Stimulated activated CD4-positive, alpha-beta T cell treated with anti-CD3 and anti-CD28 coated beads, Interleukin-4, amount 100 ng/mL, for 24 hours (primary cell): Measurements from ENCODE around the gene STK40.

Experiments used
- DNase-seq: peaks from one replicate; pipeline ENCODE4 v3.0.0-alpha.2; 2020

The STK40 gene, protein sequence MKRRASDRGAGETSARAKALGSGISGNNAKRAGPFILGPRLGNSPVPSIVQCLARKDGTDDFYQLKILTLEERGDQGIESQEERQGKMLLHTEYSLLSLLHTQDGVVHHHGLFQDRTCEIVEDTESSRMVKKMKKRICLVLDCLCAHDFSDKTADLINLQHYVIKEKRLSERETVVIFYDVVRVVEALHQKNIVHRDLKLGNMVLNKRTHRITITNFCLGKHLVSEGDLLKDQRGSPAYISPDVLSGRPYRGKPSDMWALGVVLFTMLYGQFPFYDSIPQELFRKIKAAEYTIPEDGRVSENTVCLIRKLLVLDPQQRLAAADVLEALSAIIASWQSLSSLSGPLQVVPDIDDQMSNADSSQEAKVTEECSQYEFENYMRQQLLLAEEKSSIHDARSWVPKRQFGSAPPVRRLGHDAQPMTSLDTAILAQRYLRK

GRCh38 chr1:36385410-36386264 is at the start of gene STK40:
Gene STK40, minus strand, starts transcription at chr1:36385924. Its CDS starts 24,592 bp downstream, at chr1:36361332.
- peak; percentile 98 for DNase-seq

GRCh38 chr1:36433102-36433501 is 47.4 kb upstream of the STK40 start:
- no peak for DNase-seq

DNA sequence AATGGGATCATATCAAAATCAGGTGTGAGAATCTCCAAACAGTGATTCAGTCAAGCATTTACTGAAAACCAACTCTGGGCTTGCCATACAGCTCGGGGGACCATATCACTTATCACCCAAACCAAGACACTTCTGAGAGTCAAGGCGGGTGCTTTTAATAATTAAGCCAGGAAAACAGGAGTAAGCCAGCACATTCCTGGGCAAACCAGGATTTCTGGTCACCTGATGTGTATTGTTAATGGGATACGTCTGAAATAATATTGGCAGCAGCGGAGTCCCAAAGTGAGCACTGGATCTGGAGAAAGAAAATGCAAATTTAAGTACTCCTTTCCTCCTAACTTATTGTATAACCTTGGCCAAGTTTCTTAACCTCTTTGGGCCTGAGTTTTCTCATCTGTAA is 46.9 kb upstream of the STK40 start:
- DNase-seq, result no peak

DNA sequence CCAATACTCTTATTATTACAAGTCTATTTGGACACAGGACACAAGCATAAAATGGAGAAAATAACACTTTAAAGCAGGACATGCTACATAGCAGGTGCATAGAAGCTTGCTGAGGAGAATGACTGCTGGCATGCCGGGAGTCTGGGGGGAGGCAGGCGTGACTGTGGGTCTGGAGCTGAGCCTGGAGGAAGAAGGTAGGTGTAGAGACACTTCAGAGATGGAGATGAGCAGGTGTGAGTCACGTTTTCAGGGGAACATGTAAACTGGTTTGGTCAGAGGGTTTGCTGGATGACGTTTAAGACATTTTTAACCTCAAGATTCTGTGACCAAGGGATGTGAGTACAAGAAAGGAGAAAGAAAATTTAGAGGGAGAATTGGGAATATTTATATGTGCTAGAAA is 40.1 kb upstream of the STK40 start:
- no peak for DNase-seq

DNA sequence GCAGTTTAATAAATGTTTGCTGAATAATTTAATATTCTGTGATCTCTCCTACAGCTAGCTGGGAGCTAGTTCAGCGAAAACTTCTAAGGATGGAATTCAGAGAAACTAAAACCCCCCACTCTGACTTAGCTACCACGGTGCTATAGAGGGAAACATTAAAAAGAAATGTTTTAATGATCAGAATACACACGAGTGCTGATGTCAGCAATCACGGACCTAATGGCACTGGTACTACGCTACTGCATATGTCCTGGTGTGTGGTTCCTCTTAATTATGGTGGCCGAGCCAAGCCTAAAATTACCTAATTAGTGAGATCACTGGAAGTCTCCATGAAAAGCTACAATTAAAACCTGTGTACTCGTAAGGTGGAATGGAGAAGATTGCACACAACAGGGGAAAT is 35.9 kb upstream of the STK40 start:
- no peak for DNase-seq

DNA sequence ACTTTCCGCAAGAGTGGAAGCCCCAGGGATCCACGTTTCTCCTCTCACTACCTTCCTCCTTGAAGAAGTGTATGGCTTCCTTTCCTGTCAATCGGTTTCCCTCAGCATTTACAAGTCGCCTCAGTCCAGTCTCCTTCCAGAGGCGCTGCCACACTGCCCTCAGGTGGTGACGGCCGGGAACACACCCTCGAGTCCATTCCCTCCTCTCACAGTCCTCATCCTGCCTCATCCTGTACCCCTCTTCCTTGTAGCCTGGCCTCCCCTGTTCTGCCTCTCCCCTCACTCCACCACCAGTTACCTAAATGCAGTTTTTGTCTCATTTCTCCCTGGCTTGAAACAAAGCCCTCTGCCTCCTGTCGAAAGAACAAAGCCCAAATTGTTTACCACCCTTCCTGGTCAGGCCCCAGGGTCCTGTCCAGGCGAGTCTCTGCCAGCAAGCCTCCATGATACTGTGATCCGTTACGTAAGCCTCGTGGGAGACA is 35.2 kb upstream of the STK40 start:
- DNase-seq, result peak; percentile 92

GRCh38 chr1:36420409-36420808 is 34.7 kb upstream of the STK40 start:
- no peak for DNase-seq

GRCh38 chr1:36419569-36419968 is 33.8 kb upstream of the STK40 start:
- no peak for DNase-seq

DNA sequence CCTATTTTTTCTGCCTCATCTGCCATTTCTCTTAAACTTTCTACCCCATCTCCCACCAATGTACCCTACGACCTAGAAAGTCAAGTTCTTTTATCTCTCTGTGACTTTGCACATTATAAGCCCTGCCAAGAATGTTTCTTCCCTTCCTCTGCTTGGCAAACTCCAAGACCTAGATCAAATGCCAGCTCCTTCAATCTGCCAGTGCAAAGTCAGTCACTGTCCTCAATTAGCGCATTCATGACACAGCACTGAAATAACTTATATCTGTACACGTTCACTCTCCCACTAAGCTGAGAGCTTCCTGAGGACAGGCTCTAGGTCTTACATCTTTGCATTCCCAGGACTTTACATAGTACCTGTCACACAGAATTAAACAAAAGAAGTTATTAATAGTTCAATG is 33.4 kb upstream of the STK40 start:
- no peak for DNase-seq

DNA sequence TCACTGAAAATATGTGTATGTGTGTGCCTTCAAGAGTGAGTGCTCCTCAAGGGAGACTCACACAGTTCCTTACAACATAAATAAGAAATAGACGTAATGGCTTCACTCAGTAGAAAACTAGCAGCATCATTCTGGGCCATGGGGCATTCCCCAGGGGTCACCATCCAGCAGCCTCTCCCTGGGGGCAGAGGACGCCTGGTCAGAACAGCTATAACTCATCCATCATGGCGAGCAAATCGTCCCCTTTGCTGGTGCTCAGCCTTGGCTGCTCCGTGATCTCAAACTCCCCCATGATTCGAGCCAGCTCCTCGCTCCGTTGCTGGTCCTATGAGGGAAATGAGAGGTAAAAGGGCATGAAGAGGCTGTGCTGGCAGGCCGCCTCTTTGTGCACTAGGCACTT is 32.2 kb upstream of the STK40 start:
- DNase-seq, result no peak

- no peak for DNase-seq
These were observed 30.1 kb upstream of the STK40 start for GRCh38 chr1:36415661-36416326.

DNA sequence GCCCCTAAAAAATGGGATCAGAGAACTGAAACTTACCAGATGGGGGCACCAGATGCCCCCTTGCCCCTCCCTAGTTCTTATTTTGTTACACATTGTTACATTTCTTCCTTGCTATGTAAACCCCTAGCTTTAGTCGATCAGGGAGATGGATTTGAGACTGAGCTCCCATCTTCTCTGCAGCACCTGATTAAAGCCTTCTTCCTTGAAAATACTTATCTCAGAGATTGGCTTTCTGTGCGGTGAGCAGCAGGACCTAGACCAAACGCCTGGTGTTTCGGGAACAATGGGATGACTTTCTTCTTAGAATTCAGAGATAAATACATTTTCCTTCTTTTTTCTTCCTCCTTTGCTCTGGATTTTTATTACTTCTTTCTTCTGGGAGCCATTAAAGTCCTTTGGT is 28.7 kb upstream of the STK40 start:
- no peak for DNase-seq

GRCh38 chr1:36411674-36412648 is 26.2 kb upstream of the STK40 start:
- peak; percentile 61 for DNase-seq

DNA sequence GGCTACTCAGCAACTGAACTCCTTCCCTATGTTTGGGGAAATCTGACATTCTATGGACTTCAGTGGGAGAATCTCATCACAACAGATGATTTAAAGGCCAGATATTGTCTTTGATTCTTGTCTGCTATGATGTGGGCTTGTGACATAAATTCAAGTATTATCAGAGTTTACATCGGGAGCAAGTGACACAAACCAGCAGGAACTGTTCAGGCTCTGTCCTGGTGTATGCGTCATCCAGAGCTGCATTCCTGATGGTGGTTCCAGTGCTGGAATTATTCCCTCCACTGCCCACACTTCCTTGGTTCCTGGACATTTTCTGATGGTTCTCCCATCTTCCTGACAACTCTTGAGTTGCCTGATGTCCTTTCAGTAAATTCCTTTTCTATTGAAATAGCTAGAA is 22.8 kb upstream of the STK40 start:
- no peak for DNase-seq

DNA sequence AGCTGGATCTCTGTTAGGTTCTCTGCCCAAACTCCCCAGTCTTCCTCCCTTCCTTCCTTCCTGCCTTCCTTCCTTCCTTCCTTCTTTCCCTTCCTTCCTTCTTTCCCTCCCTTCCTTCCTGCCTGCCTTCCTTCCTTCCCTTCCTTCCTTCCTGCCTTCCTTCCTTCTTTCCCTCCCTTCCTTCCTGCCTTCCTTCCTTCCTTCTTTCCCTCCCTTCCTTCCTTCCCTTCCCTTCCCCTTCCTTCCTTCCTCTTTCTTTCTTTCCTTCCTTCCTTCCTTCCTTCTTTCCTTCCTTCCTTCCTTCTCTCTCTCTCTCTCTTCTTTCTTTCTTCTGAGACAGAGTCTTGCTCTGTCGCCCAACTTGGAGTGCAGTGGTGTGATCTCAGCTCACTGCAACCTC is 20.7 kb upstream of the STK40 start:
- no peak for DNase-seq

GRCh38 chr1:36402504-36402890 is 16.8 kb upstream of the STK40 start:
- no peak for DNase-seq

- no peak for DNase-seq
These were observed 16.1 kb upstream of the STK40 start for GRCh38 chr1:36401602-36402503.

DNA sequence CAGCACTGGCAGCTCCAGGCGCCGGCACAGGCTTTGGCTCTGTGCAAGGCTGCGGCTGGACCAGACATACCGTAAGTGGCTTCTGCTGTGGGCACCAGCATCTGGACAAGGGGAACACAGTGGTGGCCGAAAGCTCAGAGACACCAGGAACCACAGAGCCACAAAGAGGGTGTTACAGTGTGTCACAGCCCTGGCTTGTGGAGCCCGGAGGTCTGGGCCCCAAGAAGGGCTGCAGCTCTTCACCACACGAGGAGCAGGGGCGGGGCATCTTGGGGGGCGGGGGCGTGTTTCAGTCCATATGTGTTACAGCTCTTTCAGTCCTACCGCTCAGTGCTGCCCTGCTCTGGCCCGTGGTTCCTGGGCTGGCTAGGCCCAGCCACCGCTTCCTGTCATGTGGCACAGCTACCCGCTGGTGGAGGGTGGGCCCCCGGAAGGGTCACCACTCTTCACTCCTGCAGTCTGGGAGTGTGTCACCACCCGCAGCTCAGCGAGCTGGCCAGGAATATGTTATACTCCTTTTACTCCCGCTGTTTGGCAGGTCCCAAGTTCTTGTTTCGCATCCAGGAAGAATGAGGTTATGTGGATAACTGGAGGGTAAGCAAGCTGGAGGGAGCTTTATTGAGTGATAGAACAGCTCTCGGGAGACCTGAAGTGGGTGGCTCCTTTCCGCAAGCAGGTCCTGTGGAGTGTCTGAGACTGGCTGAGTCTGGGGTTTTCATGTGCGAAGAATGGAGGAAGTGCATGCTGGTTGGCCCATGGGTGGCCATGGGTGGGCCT is 15.3 kb upstream of the STK40 start:
- DNase-seq, result peak; percentile 48

- no peak for DNase-seq
These were observed 14.7 kb upstream of the STK40 start for GRCh38 chr1:36400514-36400824.

DNA sequence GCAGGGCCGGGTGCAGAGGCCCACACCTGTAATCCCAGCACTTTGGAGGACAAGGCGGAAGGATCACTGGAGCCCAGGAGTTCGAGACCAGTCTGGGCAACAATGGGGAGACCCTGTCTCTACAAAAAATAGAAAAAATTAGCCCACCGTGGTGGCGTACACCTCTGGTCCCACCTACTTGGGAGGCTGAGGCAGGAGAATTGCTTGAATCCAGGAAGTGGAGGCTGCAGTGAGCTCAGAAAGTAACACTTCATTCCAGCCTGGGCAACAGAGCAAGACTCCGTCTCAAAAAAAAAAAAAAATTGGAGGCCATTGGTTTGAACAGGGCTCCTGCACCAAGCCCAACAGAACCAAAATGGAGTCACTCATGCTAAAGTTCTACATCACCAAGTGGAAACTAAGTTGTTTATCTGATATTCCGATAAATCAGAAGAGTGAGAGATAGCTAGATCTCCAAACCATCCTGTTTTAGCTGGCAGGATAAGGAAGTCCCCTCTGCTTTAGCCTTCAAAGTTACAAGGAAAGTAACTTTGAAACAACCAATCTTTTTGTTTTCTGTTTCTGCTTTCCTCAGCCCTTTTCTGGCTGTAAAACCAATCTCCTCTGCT is 12.8 kb upstream of the STK40 start:
- no peak for DNase-seq
